Gastroesophageal sphincter (tissue), 4 donors: ENCODE data around the gene HEMGN. TPM values are rescaled to one million over a fixed set of nuclear protein-coding genes. Genes with fewer than 3 reads are reported as not detected.

Experiments used
- ATAC-seq: fragments of 150-250 bp; one replicate; pipeline ENCODE4 v1.9.1; 2016; ENCODE audit warnings: mild to moderate bottlenecking, moderate library complexity
- H3K27ac ChIP-seq, 4 donors: fragments of 200-600 bp; sonication (generic) in 3 of 4; 1 replicate in 3 of 4; 2 replicates in 1 of 4; pipeline ENCODE4 v1.5.1; 2016 to 2019
- H3K27me3 ChIP-seq: fragments of 200-600 bp; sonication (generic); one replicate; pipeline ENCODE4 v1.5.1; 2019
- H3K36me3 ChIP-seq, 2 donors: fragments of 200-600 bp; sonication (generic); one replicate each; pipeline ENCODE4 v1.5.1; 2019; ENCODE audit warnings: control low read depth in 1 of 2
- H3K4me1 ChIP-seq, 3 donors: fragments of 200-600 bp; sonication (generic); 1 replicate in 2 of 3; 2 replicates in 1 of 3; pipeline ENCODE4 v1.5.1; 2016 to 2019; ENCODE audit warnings: control low read depth in 2 of 3
- H3K4me3 ChIP-seq, 2 donors: fragments of 200-600 bp; sonication (generic); one replicate each; pipeline ENCODE4 v1.5.1; 2019; ENCODE audit warnings: mild to moderate bottlenecking in 1 of 2, moderate library complexity in 1 of 2
- H3K9me3 ChIP-seq, 3 donors: fragments of 200-600 bp; sonication (generic); one replicate each; pipeline ENCODE4 v1.5.1; 2017 to 2019; ENCODE audit warnings: control low read depth in 2 of 3
- EP300 ChIP-seq: sonication (generic); formaldehyde crosslinking; IDR thresholded peaks from one replicate; pipeline ENCODE4 v1.6.1; 2017; ENCODE audit warnings: antibody characterized with exemption, mild to moderate bottlenecking
- POLR2A ChIP-seq, 2 donors: fragments of 450-650 bp; IDR thresholded peaks; one replicate each; pipeline ENCODE4 v1.6.1; 2017; ENCODE audit warnings: antibody characterized with exemption in 2 of 2, mild to moderate bottlenecking in 2 of 2, moderate library complexity in 1 of 2
- POLR2AphosphoS5 ChIP-seq: sonication (generic); formaldehyde crosslinking; IDR thresholded peaks from one replicate; pipeline ENCODE4 v1.6.1; 2017; ENCODE audit warnings: antibody characterized with exemption
- WGBS, 2 donors: methylation state at CpG; one replicate each; pipeline ENCODE4 v1.1.5; 2018; ENCODE audit warnings: low coverage in 1 of 2; 5-methylcytosine and 5-hydroxymethylcytosine counted together
- total RNA-seq, 4 donors: library from RNA; depleted of rRNA; stranded (reverse); fragments of >200 nt; gene quantifications; one replicate each; pipeline ENCODE4 v1.1.0, GENCODE V29; 2016
- TF ChIP-seq, protein P1 (sequence below), 4 experiments: fragments of 200-600 bp in 2 of 4; fragments of 450-650 bp in 2 of 4; sonication (generic) in 1 of 4; IDR thresholded peaks; one replicate each; pipeline ENCODE4 v1.5.1; 2017 to 2019; ENCODE audit warnings: antibody characterized with exemption in 4 of 4, mild to moderate bottlenecking in 2 of 4, moderate library complexity in 2 of 4

HEMGN gene
- total RNA-seq, 4 donors from 2014 or later, result not detected

DNA sequence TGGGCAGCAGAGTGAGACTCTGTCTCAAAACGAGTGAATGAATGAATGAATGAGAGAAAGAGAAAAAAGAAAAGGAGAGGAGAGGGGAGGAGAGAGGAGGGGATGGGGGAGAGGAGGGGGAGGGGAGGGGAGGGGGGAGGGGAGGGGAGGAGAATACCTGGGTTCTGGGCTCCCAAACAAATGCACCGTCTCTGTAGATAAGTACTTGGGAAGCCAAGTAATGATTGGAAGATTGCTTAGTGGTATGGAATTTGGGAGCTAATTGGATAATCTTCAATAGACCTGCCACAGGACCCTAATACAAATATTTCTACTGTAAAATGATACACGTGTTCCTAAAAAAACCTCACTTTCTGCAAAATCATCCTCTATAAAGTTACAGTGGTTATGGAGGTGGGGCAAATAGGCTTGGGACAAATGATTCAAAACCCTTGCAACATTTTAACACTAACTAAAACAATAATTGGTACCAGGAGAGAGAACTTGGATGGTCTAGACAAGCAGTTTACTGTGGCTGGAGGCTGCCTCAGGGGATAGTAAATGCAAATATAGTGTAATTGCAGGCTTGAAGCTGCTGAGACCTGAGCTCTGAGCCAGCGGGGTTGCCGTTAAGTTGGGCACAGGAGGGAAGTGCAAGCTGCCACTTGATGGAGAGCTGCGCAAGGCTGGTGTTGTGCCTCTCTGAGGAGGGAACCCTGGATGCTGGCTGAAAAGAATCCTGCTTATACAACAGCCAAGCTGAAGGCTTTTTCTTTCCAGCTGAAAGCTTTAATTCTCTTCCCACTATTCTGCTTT lies 3.5 kb downstream of the HEMGN start:
- no peak overlapping the region for H3K4me3 ChIP-seq
- H3K27me3 ChIP-seq, result peaks cover 89% of the 10 kb centered on the region
- no peak overlapping the region for H3K27ac ChIP-seq
- no peaks in the 10 kb centered on the region for H3K4me1 ChIP-seq
- WGBS, 2 donors, result 23 to 29% methylated on average over 4 to 6 of the region's 6 CpGs
- no peak for TF ChIP-seq POLR2A (IDR thresholded peaks at IDR 0.05)
- TF ChIP-seq POLR2AphosphoS5, result no peak
- TF ChIP-seq, protein P1, sequence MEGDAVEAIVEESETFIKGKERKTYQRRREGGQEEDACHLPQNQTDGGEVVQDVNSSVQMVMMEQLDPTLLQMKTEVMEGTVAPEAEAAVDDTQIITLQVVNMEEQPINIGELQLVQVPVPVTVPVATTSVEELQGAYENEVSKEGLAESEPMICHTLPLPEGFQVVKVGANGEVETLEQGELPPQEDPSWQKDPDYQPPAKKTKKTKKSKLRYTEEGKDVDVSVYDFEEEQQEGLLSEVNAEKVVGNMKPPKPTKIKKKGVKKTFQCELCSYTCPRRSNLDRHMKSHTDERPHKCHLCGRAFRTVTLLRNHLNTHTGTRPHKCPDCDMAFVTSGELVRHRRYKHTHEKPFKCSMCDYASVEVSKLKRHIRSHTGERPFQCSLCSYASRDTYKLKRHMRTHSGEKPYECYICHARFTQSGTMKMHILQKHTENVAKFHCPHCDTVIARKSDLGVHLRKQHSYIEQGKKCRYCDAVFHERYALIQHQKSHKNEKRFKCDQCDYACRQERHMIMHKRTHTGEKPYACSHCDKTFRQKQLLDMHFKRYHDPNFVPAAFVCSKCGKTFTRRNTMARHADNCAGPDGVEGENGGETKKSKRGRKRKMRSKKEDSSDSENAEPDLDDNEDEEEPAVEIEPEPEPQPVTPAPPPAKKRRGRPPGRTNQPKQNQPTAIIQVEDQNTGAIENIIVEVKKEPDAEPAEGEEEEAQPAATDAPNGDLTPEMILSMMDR (IDR thresholded peaks at IDR 0.05), result no peak
- no peak for TF ChIP-seq EP300
- no peaks in the 10 kb centered on the region for H3K9me3 ChIP-seq
- ATAC-seq, result no peak
- no peaks in the 10 kb centered on the region for H3K36me3 ChIP-seq

DNA sequence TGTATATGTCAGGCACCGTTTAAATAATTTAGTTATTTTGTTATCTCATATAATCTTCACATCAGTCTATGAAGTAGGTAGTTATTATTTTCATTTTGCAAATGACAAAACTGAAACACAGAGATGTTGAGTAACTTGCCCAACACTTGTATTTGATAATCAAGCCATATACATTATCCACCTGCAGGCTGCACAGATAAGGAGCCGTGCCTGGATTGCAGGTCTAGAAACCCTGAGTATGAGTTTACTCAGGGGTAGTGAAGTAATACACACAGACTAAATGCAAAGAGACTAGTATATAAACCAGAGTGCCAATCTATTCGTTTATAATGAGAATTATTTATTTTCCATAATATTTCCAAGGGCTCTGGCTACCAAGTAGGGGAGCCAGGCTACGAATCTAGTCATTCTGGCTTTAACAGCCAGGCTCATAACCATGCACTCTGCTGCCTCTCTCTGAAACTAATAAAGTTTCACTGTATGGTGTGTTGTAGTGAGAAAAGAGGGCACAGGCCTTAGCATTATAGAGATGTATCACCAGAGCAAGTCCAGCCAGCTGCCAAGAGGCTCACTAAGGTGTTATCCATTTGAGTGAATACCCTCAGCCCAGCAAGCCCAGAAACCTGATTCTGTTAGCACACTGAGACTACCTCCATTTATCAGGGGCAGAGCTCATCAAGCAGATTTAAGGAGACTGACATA lies 4.5 kb downstream of the HEMGN start:
- no peaks in the 10 kb centered on the region for H3K36me3 ChIP-seq
- H3K9me3 ChIP-seq, result no peaks in the 10 kb centered on the region
- no peaks in the 10 kb centered on the region for H3K4me1 ChIP-seq
- 49 to 52% methylated on average over 3 to 4 of the region's 4 CpGs for WGBS, 2 donors
- TF ChIP-seq POLR2AphosphoS5, result no peak
- TF ChIP-seq, protein P1 (IDR thresholded peaks at IDR 0.05), result no peak
- TF ChIP-seq EP300, result no peak
- no peak for TF ChIP-seq POLR2A (IDR thresholded peaks at IDR 0.05)
- peaks cover 87% of the 10 kb centered on the region for H3K27me3 ChIP-seq
- no peak overlapping the region for H3K27ac ChIP-seq
- no peak for ATAC-seq
- no peak overlapping the region for H3K4me3 ChIP-seq

- Histone ChIP-seq H3K9me3 (no peaks in the 10 kb centered on the region), H3K27ac (no peak overlapping the region), H3K27me3 (peaks cover 79% of the 10 kb centered on the region), H3K4me1 (no peaks in the 10 kb centered on the region), H3K36me3 (no peaks in the 10 kb centered on the region), H3K4me3 (no peak overlapping the region)
- no peak for ATAC-seq
- 33 to 51% methylated on average over 2 to 3 of the region's 3 CpGs for WGBS, 2 donors
- TF ChIP-seq, protein P1 (IDR thresholded peaks at IDR 0.05), result no peak
- TF ChIP-seq POLR2AphosphoS5 (no peak), POLR2A (IDR thresholded peaks at IDR 0.05) (no peak), EP300 (no peak)
These were observed 7.0 kb downstream of the HEMGN start for GRCh38 chr9:97930972-97931371.

DNA sequence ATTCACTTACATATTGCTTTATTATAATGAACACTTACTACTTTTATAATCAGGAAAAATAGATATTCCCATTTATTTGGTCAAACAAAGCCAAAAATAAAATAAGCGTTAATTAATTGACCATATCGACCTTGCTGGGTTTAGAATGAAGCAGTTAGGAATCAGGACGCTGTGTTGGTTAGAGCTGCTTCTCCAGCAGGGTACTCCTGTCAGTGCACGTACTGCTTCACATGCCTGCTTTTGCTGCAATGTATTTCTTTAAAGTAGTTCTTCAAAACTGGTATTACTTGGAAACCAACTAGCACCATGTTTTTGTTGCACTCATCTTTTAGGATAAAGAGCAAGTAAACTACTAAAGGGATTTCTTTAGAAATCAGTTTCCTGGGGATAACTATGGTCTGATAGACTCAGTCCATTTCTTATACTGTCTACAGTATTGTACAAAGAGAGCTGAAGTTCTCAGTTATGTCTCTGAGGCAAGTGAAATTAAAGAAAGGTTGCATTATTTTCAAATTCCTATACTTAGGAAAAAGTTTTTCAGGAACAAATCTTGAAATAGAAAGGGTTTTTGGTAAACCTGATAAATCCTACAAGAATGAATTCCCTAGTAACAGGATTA lies 8.9 kb downstream of the HEMGN start:
- no peaks in the 10 kb centered on the region for H3K9me3 ChIP-seq
- peaks cover 60% of the 10 kb centered on the region for H3K27me3 ChIP-seq
- no peaks in the 10 kb centered on the region for H3K36me3 ChIP-seq
- ATAC-seq, result no peak
- no peak overlapping the region for H3K27ac ChIP-seq
- 51 to 58% methylated on average over 4 of the region's 4 CpGs for WGBS, 2 donors
- TF ChIP-seq POLR2A (IDR thresholded peaks at IDR 0.05) (no peak), POLR2AphosphoS5 (no peak), EP300 (no peak)
- TF ChIP-seq, protein P1 (IDR thresholded peaks at IDR 0.05), result no peak
- H3K4me3 ChIP-seq, result no peak overlapping the region
- peaks cover 0 to under 1% (median 0%) of the 10 kb centered on the region in 3 donors for H3K4me1 ChIP-seq
